PC-9 (cell line): Measurements from ENCODE around the gene DSCAM.

Source experiments
- CTCF ChIP-seq: fragments of 200-600 bp; sonication (generic); conservative IDR thresholded peaks from 2 replicates; pipeline ENCODE4 v1.6.1; 2017; ENCODE audit warnings: mixed run types, antibody characterized with exemption, mild to moderate bottlenecking, moderate library complexity
- EZH2 ChIP-seq: fragments of 200-600 bp; sonication (generic); IDR thresholded peaks from 2 replicates; pipeline ENCODE4 v1.8.0; 2017; ENCODE audit warnings: antibody characterized with exemption, low read depth

- TF ChIP-seq CTCF: no peak
- TF ChIP-seq EZH2: no peak
Observed at GRCh38 chr21:40646651-40647050, 200.3 kb downstream of the DSCAM start.
